Activated CD8-positive, alpha-beta memory T cell treated with anti-CD3 and anti-CD28 coated beads for 1 hour (primary cell): Measurements from ENCODE around the gene FSD2.
A peak's percentile ranks its signal among the peaks of the same experiment; 100 is the strongest.

Experiments
- DNase-seq, 2 donors: peaks; one replicate each; pipeline ENCODE4 v3.0.0-alpha.2; 2020; ENCODE audit warnings: low read depth in 1 of 2; ENCODE audit errors: extremely low read depth in 1 of 2

FSD2 gene, protein sequence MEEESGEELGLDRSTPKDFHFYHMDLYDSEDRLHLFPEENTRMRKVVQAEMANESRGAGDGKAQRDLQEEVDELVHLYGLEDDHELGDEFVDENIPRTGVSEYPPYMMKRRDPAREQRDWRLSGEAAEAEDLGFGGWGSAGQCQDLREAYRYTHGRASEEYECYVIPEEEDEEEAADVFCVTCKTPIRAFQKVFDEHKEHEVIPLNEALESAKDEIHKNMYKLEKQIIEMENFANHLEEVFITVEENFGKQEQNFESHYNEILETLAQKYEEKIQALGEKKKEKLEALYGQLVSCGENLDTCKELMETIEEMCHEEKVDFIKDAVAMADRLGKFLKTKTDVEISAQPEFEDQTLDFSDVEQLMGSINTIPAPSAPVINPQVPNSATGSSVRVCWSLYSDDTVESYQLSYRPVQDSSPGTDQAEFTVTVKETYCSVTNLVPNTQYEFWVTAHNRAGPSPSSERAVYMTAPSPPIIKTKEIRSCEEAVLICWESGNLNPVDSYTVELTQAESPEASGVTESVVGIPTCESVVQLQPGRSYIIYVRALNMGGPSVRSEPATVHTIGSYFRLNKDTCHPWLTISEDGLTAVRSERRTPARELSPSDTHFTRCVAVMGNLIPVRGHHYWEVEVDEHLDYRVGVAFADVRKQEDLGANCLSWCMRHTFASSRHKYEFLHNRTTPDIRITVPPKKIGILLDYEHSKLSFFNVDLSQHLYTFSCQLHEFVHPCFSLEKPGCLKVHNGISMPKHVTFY

DNA sequence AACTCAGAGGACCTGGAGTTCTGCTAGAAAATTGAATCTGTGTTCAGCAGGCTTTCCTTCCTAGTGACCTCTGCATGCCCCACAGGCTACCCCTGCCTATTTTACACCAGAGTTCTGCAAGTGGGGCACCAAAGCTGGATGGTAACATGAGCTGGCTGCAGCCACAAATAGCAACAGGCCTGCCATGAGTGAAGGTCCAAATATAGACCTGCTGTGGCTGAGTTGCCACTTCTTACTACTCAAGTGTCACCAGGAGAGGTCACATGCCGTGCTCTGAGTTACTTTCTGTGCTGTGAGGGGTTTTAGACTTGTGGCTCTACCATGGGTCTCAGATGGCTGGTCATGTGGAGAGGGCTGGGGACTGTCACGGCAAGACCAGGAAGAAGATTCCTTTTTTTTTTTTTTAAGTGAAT lies at the start of gene FSD2:
FSD2 (minus strand) TSS at position 76 of the 413 bp plus-strand sequence. CDS start 18,679 bp downstream, outside the sequence.
- no peak for DNase-seq

DNA sequence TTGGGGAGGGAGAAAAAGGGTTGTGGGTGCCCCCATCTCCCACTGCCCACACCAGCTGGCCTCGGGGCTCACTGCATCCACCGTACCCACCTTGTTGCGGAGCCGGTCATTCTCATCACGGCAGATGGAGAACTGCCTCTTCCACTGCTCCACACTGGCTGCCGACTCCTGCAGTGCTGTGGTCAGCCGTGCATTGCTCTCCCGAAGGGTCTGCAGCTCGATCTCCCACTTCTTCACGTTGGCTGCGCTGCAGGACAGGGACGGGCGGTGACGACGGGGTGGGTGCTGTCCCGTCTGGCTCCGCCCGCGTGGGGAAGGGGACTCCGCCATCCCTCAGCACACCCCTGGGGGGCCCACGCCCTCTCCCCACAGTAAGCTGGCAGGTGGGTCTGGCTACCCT lies 48.7 kb upstream of the FSD2 start:
- DNase-seq: no peak

DNA sequence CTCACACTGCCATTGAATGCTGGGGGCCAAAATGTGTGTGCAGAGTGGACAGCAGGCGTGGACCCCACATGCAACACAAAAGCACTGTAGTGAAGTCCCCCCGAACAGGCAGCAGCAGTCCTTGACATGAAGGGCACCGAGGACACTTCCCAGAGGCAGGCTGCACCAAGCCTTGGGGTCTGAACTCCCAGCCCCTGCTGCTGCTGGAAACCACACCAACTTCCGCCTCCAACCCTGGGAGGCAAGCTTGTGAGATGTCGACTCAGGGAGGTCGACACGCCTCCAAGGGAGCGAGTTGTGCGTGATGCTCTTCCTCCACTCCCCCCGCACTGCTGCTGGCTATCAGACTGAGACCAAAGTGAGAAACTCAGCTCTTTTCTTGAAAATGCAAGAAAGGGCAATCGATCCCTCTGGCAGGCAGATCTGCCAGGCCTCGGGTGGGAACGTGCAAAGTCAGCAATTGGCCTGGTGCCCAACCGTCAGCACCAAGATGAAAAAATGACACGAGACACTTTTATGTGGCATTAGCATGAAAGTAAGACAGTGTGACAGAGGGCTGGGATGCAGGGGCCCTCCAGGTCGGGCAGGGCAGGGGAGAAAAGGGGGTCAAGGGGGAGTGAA lies 47.2 kb upstream of the FSD2 start:
- DNase-seq: no peak

- no peak for DNase-seq
Observed at GRCh38 chr15:82851981-82852511, 46.2 kb upstream of the FSD2 start.

GRCh38 chr15:82851306-82851850 lies 45.5 kb upstream of the FSD2 start:
- DNase-seq: no peak

DNA sequence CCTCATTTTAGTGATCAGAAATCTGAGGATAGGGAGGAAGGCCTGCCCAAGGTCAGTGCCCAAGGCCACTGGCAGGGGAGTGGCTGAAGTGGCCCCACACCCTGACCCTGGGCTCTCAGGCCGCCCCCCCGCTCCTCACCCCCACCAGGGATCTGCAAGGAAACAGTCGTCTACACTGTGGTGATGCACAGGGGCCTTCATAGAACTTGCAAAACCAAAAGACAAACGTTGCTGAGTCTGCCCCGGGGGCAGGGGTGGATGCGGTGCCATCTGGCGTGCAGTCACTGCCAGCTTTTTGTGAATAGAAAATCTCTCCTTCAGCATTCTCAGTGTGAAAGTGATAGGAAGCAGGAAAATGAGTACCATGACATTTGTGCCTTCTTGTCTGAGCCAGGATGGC lies 44.9 kb upstream of the FSD2 start:
- DNase-seq: no peak

- DNase-seq: peak; percentile 4 to 12
Observed at GRCh38 chr15:82849556-82850512, 44.0 kb upstream of the FSD2 start.

DNA sequence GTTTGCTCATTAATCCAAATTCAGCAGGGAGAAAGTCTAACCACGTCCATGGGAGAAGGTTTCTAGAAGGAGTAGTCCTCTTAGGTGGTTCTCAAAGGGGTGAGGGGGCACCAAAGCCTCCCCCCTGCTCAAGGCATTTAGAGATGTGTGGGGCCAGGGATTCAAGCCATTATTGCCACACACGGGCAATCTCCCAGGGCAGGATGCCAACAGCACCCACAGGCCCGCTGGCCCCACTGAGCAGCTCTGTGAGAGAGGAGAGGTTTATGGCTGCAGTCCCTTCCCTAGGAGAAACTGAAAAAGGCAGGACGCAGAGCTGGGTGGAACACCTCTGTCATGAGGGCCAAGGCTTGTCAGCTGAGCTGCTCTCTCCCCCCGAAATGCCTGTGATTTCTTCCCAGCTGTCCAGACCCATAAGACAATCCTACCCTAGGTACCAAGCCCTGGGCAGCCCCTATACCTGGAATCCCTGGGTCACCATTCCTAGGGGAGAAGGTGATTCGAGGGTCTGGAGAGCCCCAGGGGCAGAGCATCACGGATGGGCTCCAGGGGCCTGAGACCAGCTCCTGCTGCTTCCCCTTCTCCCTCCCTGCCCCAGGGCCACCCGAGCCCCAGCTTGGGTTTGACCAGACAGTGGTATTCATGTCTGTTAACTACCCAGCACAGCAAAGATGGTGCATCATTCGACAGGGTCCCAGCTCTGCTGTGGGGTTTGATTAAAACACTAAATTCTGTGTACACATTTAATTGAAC lies 42.5 kb upstream of the FSD2 start:
- DNase-seq: no peak

- DNase-seq: no peak
Observed at GRCh38 chr15:82847703-82848102, 41.8 kb upstream of the FSD2 start.

GRCh38 chr15:82846621-82847020 lies 40.8 kb upstream of the FSD2 start:
- no peak for DNase-seq

- no peak for DNase-seq
Observed at GRCh38 chr15:82845686-82846085, 39.8 kb upstream of the FSD2 start.

DNA sequence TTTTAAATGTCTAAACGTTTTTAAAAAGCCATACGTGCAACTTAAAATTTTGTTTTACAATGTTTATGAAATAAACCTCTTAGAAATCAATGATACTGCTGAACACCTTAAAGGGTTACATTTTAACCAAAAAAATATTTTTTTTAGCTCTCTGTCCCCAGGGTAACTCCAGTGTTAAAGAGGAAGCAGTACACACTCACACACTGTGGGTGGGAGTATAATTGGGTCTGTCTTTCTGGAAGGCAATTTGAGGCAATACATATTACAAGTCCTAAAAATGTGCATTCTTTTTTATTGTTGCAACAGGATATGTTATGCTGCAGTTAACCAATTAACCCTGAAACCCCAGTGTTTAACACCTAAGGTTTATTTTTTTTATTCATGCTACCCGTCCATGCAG lies 37.7 kb upstream of the FSD2 start:
- no peak for DNase-seq

GRCh38 chr15:82840166-82840565 lies 34.3 kb upstream of the FSD2 start:
- no peak for DNase-seq

DNA sequence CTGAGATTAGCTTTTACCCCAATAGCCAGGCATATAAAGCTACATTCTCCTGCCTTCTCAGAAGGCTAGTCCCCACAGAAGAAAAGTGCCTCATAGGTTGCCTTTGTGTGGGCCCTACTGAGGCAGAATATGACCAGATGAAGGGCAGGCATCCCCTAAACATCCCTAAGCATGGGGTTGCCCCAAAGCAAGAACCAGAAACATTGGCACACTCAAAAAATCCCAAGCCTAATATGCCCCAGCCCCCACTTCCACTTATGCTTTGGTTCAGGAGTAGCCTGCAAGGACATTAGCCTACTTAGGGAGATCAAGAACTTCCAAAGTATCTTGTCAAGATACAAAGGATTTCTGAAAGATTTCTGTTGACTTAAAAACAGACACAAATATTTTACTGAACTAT lies 33.3 kb upstream of the FSD2 start:
- no peak for DNase-seq

DNA sequence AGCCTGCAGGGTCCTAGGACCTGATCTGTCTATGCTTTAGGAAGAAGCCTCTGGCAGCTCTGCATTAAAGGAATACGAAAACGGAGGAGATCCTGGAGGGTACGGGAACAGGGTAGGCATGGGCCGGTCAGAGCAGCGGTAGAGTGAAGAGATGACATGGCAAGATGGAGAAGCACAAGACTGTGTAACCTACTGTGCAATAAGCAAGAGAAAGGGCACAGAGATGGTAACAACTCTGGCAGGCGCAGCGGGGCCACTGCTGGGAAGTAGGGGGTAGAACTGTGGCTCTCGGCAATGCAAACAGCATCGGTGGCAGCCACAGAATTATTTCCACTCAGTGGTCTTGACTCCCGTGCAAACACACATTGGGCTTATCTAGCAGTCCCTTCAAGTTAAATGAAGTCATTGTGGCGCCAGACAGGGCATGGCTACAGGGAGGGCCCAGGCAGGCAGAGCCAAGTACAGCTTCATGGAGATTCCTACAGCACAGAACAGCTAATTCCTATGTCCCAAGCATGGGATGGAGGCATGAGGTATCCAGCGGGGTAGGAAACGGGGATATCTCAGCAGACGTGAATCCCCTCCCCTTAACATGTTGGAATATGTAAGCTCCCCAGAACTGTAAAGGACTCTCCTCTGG lies 32.3 kb upstream of the FSD2 start:
- no peak for DNase-seq

- DNase-seq: no peak
Observed at GRCh38 chr15:82835391-82835917, 29.6 kb upstream of the FSD2 start.

DNA sequence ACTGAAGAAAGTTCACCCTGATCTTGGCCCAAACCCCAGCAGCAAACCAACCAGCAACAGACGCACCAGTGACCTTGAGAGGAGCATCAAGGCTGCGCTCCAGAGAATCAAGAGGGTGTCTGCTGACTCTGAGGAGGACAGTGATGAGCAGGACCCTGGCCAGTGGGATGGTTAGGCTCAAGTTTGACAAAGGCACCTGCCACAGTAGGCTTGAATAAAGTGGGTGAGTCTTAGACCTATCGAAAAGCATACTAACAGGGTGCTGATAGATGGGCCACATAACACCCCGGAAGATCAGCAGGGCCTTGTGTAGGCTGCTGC lies 27.5 kb upstream of the FSD2 start:
- no peak for DNase-seq

DNA sequence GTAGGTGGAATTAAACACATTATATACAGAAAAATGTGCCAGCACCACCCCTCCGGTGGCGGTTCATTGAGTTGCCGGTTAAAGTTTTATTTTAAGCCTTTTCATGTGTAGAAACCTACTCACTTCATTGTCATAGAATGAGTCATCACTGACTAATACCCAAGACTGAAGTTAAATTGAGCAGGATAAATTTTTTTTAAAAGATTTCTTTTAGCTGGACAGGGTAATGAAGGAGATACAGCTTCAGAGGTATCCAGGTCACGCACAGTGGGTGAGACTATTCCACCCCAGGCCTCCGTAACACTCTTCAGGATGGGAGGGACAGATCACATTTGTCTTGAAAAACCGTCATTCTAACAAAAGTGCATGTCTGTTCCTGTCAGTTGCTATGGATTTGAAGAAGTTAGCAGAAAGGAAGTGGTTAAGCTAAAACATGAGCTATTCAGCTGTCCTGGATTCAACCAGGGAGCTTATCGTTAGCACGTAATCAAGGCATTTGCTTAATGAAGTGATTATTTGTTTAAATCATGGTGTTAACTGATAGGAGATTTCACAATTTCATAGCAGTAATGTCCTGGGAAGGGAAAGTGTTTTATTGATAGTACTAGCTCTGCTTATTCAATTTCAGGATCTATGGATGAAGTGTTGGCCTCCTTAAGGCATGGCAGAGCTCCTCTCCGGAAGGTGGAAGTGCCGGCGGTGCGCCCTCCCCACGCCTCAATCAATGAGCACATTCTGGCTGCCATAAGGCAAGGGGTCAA lies 26.9 kb upstream of the FSD2 start:
- DNase-seq: no peak
